ENCODE data around the gene BHMT. TPM values are rescaled to one million over a fixed set of nuclear protein-coding genes. Genes with fewer than 3 reads are reported as not detected.

The BHMT gene
- total RNA-seq, 1 experiment from 2014 or later, result 1.2 TPM

GRCh38 chr5:79105868-79106267, 5.7 kb upstream of the BHMT start:
- Mint-ChIP-seq H3K4me1 (no peaks in the 10 kb centered on the region), H3K9me3 (peaks cover 16% of the 10 kb centered on the region), H3K27me3 (ENCODE audit: low read depth) (peaks cover 10% of the 10 kb centered on the region), H3K4me3 (no peak overlapping the region), H3K27ac (no peak overlapping the region), H3K36me3 (peaks cover 13% of the 10 kb centered on the region)
- ChIA-PET POLR2A (interaction anchor here (0.6 kb wide), 1 partner anchor 1256 kb away, joined by 3 read pairs; no protein-coding TSS in a partner anchor), CTCF (interaction anchor here (2.0 to 3.3 kb wide), 3 partner anchors 27 to 84 kb away, joined by 15 to 20 read pairs (median 18); no protein-coding TSS in a partner anchor)
- no peak for ATAC-seq
- no peak for DNase-seq (ENCODE audit: low spot score)
- no peak for TF ChIP-seq MAX (CRISPR knock-in tag; IDR thresholded peaks at IDR 0.05)
- no peak for TF ChIP-seq JUN (CRISPR knock-in tag; IDR thresholded peaks at IDR 0.05)
- no peak for TF ChIP-seq FOXJ3 (CRISPR knock-in tag; IDR thresholded peaks at IDR 0.05; ENCODE audit: borderline replicate concordance)
- no peak for TF ChIP-seq EMX1 (CRISPR knock-in tag; IDR thresholded peaks at IDR 0.05)
- no peak for TF ChIP-seq FOXP1 (CRISPR knock-in tag; IDR thresholded peaks at IDR 0.05; ENCODE audit: borderline replicate concordance)
- no peak for TF ChIP-seq ZNF219 (CRISPR knock-in tag; IDR thresholded peaks at IDR 0.05; ENCODE audit: borderline replicate concordance)
- TF ChIP-seq TP53 (CRISPR knock-in tag; IDR thresholded peaks at IDR 0.05), result no peak
- TF ChIP-seq SOX15 (CRISPR knock-in tag; IDR thresholded peaks at IDR 0.05), result no peak
- TF ChIP-seq E2F4 (CRISPR knock-in tag; IDR thresholded peaks at IDR 0.05; ENCODE audit: borderline replicate concordance, low read depth), result no peak
- no peak for TF ChIP-seq HMGXB4 (CRISPR knock-in tag; IDR thresholded peaks at IDR 0.05)
- no peak for TF ChIP-seq ATF1 (CRISPR knock-in tag; IDR thresholded peaks at IDR 0.05)
- TF ChIP-seq ETV6 (CRISPR knock-in tag; IDR thresholded peaks at IDR 0.05), result no peak
- TF ChIP-seq ZNF671 (CRISPR knock-in tag; IDR thresholded peaks at IDR 0.05), result no peak
- TF ChIP-seq GTF2I (CRISPR knock-in tag; conservative IDR thresholded peaks at IDR 0.05), result no peak
- no peak for TF ChIP-seq NFE2L1 (CRISPR knock-in tag; IDR thresholded peaks at IDR 0.05)
- TF ChIP-seq RORB (CRISPR knock-in tag; IDR thresholded peaks at IDR 0.05), result no peak
- no peak for TF ChIP-seq PRDM15 (CRISPR knock-in tag; IDR thresholded peaks at IDR 0.05)
- TF ChIP-seq FOXK1 (CRISPR knock-in tag; IDR thresholded peaks at IDR 0.05), result no peak
- TF ChIP-seq KAT7 (CRISPR knock-in tag; IDR thresholded peaks at IDR 0.05; ENCODE audit: borderline replicate concordance), result no peak
- no peak for TF ChIP-seq ARID4B (CRISPR knock-in tag; IDR thresholded peaks at IDR 0.05; ENCODE audit: borderline replicate concordance)

All from WTC11 (cell line).